Cardiac fibroblast (primary cell): ENCODE data around the gene SNX19.
"Not testable (repeated sequence)": the region's sequence is repeated elsewhere in the genome, so short reads cannot be mapped to it uniquely, and the experiment has no call there.

Source experiments
- DNase-seq, 2 donors: peaks; one replicate each; pipeline versions ENCODE4 v3.0.0 to v3.0.0-alpha.2; 2010; ENCODE audit warnings: low read depth in 2 of 2
- H3K4me3 ChIP-seq, 2 donors: replicated peaks in 1 of 2; 1 replicate in 1 of 2; 2 replicates in 1 of 2; pipeline ENCODE4 v1.5.1; 2011; ENCODE audit warnings: low read depth in 2 of 2, low read length in 2 of 2, mild to moderate bottlenecking in 2 of 2, moderate library complexity in 1 of 2
- TF ChIP-seq, protein P1 (sequence below): IDR thresholded peaks from one replicate; pipeline ENCODE4 v1.5.1; 2011; ENCODE audit warnings: low read depth, mild to moderate bottlenecking, low read length, inconsistent platforms

Gene SNX19

DNA sequence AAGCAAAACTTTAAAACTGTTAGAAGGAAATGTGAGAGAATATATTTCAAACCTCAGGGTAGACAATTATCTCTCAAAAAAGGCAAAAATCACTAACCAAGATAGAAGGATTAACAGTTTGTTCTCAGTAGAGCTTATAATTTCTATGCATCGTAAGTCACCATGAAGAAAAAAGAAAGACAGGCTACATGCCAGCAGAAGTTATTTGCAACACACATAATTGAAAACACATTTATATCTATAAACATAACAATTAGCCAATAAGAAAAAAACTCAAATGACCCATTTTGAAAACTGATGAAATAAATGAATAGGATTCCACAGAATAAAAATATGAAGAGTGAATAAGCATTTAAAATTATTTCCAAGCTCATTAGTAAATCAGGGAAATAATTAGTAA, 24.4 kb upstream of the SNX19 start:
- H3K4me3 ChIP-seq: no peak overlapping the region
- no peak for DNase-seq
- TF ChIP-seq, protein P1, sequence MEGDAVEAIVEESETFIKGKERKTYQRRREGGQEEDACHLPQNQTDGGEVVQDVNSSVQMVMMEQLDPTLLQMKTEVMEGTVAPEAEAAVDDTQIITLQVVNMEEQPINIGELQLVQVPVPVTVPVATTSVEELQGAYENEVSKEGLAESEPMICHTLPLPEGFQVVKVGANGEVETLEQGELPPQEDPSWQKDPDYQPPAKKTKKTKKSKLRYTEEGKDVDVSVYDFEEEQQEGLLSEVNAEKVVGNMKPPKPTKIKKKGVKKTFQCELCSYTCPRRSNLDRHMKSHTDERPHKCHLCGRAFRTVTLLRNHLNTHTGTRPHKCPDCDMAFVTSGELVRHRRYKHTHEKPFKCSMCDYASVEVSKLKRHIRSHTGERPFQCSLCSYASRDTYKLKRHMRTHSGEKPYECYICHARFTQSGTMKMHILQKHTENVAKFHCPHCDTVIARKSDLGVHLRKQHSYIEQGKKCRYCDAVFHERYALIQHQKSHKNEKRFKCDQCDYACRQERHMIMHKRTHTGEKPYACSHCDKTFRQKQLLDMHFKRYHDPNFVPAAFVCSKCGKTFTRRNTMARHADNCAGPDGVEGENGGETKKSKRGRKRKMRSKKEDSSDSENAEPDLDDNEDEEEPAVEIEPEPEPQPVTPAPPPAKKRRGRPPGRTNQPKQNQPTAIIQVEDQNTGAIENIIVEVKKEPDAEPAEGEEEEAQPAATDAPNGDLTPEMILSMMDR: no peak

DNA sequence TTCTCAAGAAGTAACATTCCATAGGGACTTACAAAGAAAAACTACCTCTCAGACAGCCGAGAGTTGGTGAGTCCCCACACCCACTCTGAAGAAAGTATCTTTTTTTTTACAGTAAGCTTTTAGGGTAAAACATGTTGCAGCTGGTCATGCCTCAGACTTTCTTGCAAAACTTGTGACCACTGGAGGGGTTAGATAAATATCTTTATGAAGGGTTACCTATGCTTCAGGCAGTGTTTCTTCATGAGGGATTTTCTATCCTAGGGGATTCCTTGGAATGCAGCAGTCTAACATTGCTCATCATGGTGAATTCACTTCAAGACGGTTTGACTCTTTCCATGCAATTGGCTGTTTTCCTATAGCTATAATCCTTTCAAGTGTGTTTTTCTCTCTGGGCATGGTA, 20.8 kb upstream of the SNX19 start:
- TF ChIP-seq, protein P1: no peak
- DNase-seq: no peak
- no peak overlapping the region for H3K4me3 ChIP-seq

DNA sequence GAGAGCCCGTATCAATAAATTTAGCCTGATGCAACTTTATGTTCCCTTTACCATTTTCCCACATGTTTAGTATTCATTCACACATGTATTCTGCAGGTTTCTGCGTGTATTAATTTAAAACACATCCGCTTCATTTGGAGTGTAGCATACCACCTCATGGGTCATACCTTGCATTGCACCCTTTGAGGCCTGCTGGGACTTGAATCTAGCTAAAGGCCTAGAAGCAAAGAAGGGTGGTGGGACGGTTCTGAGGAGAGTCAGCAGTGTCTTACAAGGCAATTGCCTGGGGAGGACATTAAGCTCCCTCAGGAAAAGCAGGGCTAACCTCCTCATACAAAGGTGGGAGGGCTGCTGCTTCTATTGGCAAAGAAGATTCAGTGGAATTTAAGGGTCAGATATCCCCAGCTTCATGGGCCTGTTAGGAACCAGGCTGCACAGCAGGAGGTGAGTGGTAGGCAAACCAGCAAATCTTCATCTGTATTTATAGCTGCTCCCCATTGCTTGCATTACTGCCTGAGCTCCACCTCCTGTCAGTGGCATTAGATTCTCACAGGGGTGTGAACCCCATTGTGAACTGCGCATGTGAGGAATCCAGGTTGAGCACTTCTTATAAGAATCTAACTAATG, 15.9 kb upstream of the SNX19 start:
- DNase-seq: no peak
- no peak overlapping the region for H3K4me3 ChIP-seq
- TF ChIP-seq, protein P1: no peak

DNA sequence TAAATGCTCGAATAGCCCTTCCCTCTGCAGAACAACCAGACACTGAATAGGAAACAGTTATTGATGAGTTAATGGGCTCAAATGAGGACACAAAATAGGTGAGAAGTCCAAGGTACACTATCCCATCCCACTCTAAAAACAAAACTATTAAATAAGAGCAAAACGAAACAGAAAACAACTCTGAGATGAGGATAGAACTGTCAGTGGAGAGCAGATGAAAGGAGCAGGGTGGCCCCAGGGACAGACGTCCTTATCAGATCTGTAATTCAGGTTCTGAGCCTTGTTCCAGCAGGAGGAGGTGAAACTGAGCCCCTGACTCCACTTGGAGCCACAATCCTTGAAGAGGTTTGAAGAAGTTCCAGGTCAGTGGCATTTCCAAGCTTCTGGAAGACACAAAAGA, 8.5 kb upstream of the SNX19 start:
- no peak for DNase-seq
- no peak overlapping the region for H3K4me3 ChIP-seq
- TF ChIP-seq, protein P1: no peak

DNA sequence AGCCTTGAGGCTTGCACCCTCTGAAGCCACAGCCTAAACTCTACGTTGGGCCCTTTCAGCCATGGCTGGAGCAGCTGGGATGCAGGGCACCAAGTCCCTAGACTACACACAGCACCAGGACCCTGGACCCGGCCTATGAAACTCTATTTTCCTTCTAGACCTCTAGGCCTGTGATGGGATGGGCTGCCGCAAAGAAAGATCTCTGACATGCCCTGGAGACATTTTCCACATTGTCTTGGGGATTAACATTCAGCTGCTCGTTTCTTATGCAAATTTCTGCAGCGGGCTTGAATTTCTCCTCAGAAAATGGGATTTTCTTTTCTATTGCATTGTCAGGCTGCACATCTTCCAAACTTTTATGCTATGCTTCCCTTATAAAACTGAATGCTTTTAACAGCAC, 4.3 kb upstream of the SNX19 start:
- DNase-seq, H3K4me3 ChIP-seq: not testable (repeated sequence)

DNA sequence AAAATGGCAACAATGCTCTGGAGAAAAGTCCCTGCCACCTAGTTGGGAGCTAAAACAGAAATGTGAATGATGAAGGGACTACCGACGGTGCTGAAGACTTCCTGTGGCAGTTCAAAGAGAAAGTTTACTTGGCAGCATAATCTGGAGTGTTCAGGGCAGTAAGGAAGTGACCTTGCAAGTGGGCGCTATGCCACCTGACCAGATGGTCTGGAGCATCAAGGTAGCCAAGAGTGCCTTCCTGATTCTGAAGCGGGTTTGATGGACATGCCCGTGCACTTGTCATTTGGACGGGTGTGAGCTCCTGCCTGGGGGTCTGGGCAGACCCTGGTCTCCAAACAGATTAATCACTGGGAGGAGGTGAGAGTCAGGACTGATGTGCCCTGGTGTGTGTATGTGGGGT, 1.8 kb upstream of the SNX19 start:
- H3K4me3 ChIP-seq: no peak overlapping the region
- TF ChIP-seq, protein P1: no peak
- no peak for DNase-seq

DNA sequence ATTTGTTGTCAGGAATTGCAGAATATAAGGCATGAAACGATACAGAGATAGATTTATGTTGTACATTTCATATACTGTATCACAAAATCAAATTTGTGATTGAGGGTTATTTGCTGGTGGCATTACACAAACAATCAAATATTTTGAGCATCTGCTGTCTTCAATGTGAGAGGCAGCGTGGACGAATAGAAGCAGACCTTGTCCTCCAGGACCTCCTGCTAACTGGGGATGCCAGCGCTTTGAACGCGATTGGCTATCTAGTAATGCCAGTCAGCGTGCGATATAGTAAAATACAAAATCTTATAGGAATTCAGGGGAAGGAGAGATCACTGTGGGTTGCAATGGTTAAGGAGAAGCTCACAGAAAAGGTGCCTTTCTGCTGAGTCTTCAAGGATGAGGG, 631 bp upstream of the SNX19 start:
- TF ChIP-seq, protein P1: no peak
- no peak for DNase-seq
- H3K4me3 ChIP-seq: peak overlapping the region; percentile 39 to 44
